ENCODE measurements around the gene SH3BGRL3. TPM values are rescaled to one million over a fixed set of nuclear protein-coding genes. Genes with fewer than 3 reads are reported as not detected.
A peak's percentile ranks its signal among the peaks of the same experiment; 100 is the strongest.
"Not testable (repeated sequence)": the region's sequence is repeated elsewhere in the genome, so short reads cannot be mapped to it uniquely, and the experiment has no call there.

Gene SH3BGRL3
- total RNA-seq, 1 experiment from 2014 or later: 221 TPM

GRCh38 chr1:26315874-26316850 is 36.3 kb downstream of the SH3BGRL3 start:
- DNase-seq (ENCODE audit: low read depth): no peak

GRCh38 chr1:26317146-26317545 is 37.3 kb downstream of the SH3BGRL3 start:
- no peak for DNase-seq (ENCODE audit: low read depth)

GRCh38 chr1:26317612-26318337 is 37.9 kb downstream of the SH3BGRL3 start, which contains the start of gene CD52:
TSS of gene CD52 (plus strand) at chr1:26317958. CDS start at chr1:26318018, 60 bp downstream.
- no peak for DNase-seq (ENCODE audit: low read depth)

- DNase-seq (ENCODE audit: low read depth): no peak
These were observed 38.6 kb downstream of the SH3BGRL3 start for GRCh38 chr1:26318338-26319064.

- no peak for DNase-seq (ENCODE audit: low read depth)
These were observed 41.0 kb downstream of the SH3BGRL3 start for GRCh38 chr1:26320896-26321295.

GRCh38 chr1:26321315-26322041 is 41.6 kb downstream of the SH3BGRL3 start:
- peak; percentile 73 for DNase-seq (ENCODE audit: low read depth)

- no peak for DNase-seq (ENCODE audit: low read depth)
These were observed 42.1 kb downstream of the SH3BGRL3 start for GRCh38 chr1:26322042-26322331.

- no peak for DNase-seq (ENCODE audit: low read depth)
These were observed 43.5 kb downstream of the SH3BGRL3 start for GRCh38 chr1:26323382-26323781.

GRCh38 chr1:26324550-26324949 is 44.7 kb downstream of the SH3BGRL3 start:
- DNase-seq (ENCODE audit: low read depth): no peak

GRCh38 chr1:26327956-26328362 is 48.1 kb downstream of the SH3BGRL3 start:
- no peak for DNase-seq (ENCODE audit: low read depth)

GRCh38 chr1:26328597-26328996 is 48.7 kb downstream of the SH3BGRL3 start:
- DNase-seq (ENCODE audit: low read depth): no peak

GRCh38 chr1:26329380-26329779 is 49.5 kb downstream of the SH3BGRL3 start:
- DNase-seq (ENCODE audit: low read depth): not testable (repeated sequence)

- no peak for DNase-seq (ENCODE audit: low read depth)
These were observed 50.4 kb downstream of the SH3BGRL3 start for GRCh38 chr1:26330276-26330675.

Other genes starting within 250 kb of the SH3BGRL3 start
- not detected in 2 replicates for gene SLC30A2, start 234.0 kb upstream of the SH3BGRL3 start, total RNA-seq (2014; rRNA removed)
- gene TRIM63, start 212.5 kb upstream of the SH3BGRL3 start, total RNA-seq (2014; rRNA removed): not detected in 2 replicates
- 2.9 and 3.0 TPM in 2 replicates for gene PDIK1L, start 168.3 kb upstream of the SH3BGRL3 start, total RNA-seq (2014; rRNA removed)
- not detected in 2 replicates for gene FAM110D, start 121.0 kb upstream of the SH3BGRL3 start, total RNA-seq (2014; rRNA removed)
- gene C1orf232, start 111.1 kb upstream of the SH3BGRL3 start, total RNA-seq (2014; rRNA removed): not detected in 2 replicates
- gene ZNF593, start 110.2 kb upstream of the SH3BGRL3 start, total RNA-seq (2014; rRNA removed): 26.5 and 30.4 TPM in 2 replicates
- not detected in 2 replicates for gene ZNF593OS, start 108.3 kb upstream of the SH3BGRL3 start, total RNA-seq (2014; rRNA removed)
- gene CNKSR1, start 102.6 kb upstream of the SH3BGRL3 start, total RNA-seq (2014; rRNA removed): 0.23 TPM in 1 of 2 replicates, not detected in the other
- not detected in 2 replicates for gene CATSPER4, start 89.5 kb upstream of the SH3BGRL3 start, total RNA-seq (2014; rRNA removed)
- gene CEP85, start 45.9 kb upstream of the SH3BGRL3 start, total RNA-seq (2014; rRNA removed): 17.8 and 20.8 TPM in 2 replicates
- 5.1 and 5.2 TPM in 2 replicates for gene UBXN11, start 26.6 kb downstream of the SH3BGRL3 start, total RNA-seq (2014; rRNA removed)
- not detected in 2 replicates for gene CD52, start 37.9 kb downstream of the SH3BGRL3 start, total RNA-seq (2014; rRNA removed)
- not detected in 2 replicates for gene CRYBG2, start 74.0 kb downstream of the SH3BGRL3 start, total RNA-seq (2014; rRNA removed)
- gene ZNF683, start 92.7 kb downstream of the SH3BGRL3 start, total RNA-seq (2014; rRNA removed): not detected in 2 replicates
- under 0.01 TPM in 1 of 2 replicates, not detected in the other for gene LIN28A, start 130.7 kb downstream of the SH3BGRL3 start, total RNA-seq (2014; rRNA removed)
- 46.7 and 52.2 TPM in 2 replicates for gene DHDDS, start 152.2 kb downstream of the SH3BGRL3 start, total RNA-seq (2014; rRNA removed)
- 653 and 722 TPM in 2 replicates for gene HMGN2, start 192.4 kb downstream of the SH3BGRL3 start, total RNA-seq (2014; rRNA removed)
- gene RPS6KA1, start 249.7 kb downstream of the SH3BGRL3 start, total RNA-seq (2014; rRNA removed): 5.7 and 7.2 TPM in 2 replicates